ENCODE results near the gene MRPL49. TPM values are rescaled to one million over a fixed set of nuclear protein-coding genes. Genes with fewer than 3 reads are reported as not detected.
A peak's percentile ranks its signal among the peaks of the same experiment; 100 is the strongest.
"Not testable (repeated sequence)": the region's sequence is repeated elsewhere in the genome, so short reads cannot be mapped to it uniquely, and the experiment has no call there.

Gene MRPL49
- total RNA-seq, 4 donors from 2014 or later = 48.0 to 68.5 (median 61.7) TPM

GRCh38 chr11:65118097-65118837 lies 3.9 kb upstream of the MRPL49 start:
- TF ChIP-seq CTCF (IDR thresholded peaks at IDR 0.05) = no peak
- Histone ChIP-seq H3K36me3 (peaks cover 24% of the 10 kb centered on the region), H3K9me3 (no peaks in the 10 kb centered on the region), H3K27me3 (no peaks in the 10 kb centered on the region), H3K4me3 (no peak overlapping the region), H3K27ac (no peak overlapping the region), H3K4me1 (peaks cover 57% of the 10 kb centered on the region)
- 76% methylated on average over 18 of the region's 18 CpGs for WGBS
- no peak for DNase-seq (ENCODE audit: low spot score in 2 of 2)

GRCh38 chr11:65118891-65119669 lies 3.0 kb upstream of the MRPL49 start:
- 87% methylated on average over 18 of the region's 18 CpGs for WGBS

GRCh38 chr11:65119670-65119995 lies 2.5 kb upstream of the MRPL49 start:
- Histone ChIP-seq H3K36me3 (peaks cover 25% of the 10 kb centered on the region), H3K4me3 (no peak overlapping the region), H3K27ac (no peak overlapping the region), H3K9me3 (no peaks in the 10 kb centered on the region), H3K27me3 (no peaks in the 10 kb centered on the region), H3K4me1 (peaks cover 64% of the 10 kb centered on the region)
- no peak for DNase-seq (ENCODE audit: low spot score in 2 of 2)
- no peak for TF ChIP-seq CTCF (IDR thresholded peaks at IDR 0.05)
- TF ChIP-seq POLR2AphosphoS5 (IDR thresholded peaks at IDR 0.05) = no peak
- TF ChIP-seq POLR2A (IDR thresholded peaks at IDR 0.05) = no peak
- no peak for TF ChIP-seq EP300 (IDR thresholded peaks at IDR 0.05)

More at GRCh38 chr11:65118891-65119669, 3.0 kb upstream of the MRPL49 start:
- peaks cover 59% of the 10 kb centered on the region for H3K4me1 ChIP-seq
- H3K36me3 ChIP-seq = peaks cover 24% of the 10 kb centered on the region
- H3K9me3 ChIP-seq; DNase-seq (ENCODE audit: low spot score in 2 of 2); H3K27me3 ChIP-seq; H3K27ac ChIP-seq; H3K4me3 ChIP-seq: not testable (repeated sequence)

GRCh38 chr11:65120831-65121230 lies 1.3 kb upstream of the MRPL49 start:
- Histone ChIP-seq H3K36me3 (peaks cover 37% of the 10 kb centered on the region), H3K27me3 (no peaks in the 10 kb centered on the region), H3K9me3 (no peaks in the 10 kb centered on the region), H3K4me1 (peaks cover 61% of the 10 kb centered on the region), H3K4me3 (peak overlapping the region; percentile 66), H3K27ac (peak overlapping the region; percentile 90)
- no peak for DNase-seq (ENCODE audit: low spot score in 2 of 2)
- TF ChIP-seq POLR2AphosphoS5 (IDR thresholded peaks at IDR 0.05) (no peak), EP300 (IDR thresholded peaks at IDR 0.05) (no peak), POLR2A (IDR thresholded peaks at IDR 0.05) (no peak), CTCF (IDR thresholded peaks at IDR 0.05) (no peak)
- WGBS = 63% methylated on average over 3 of the region's 3 CpGs

GRCh38 chr11:65121447-65121864 lies 665 bp upstream of the MRPL49 start:
- Histone ChIP-seq H3K4me1 (peaks cover 55% of the 10 kb centered on the region), H3K27ac (peak overlapping the region; percentile 90), H3K9me3 (no peaks in the 10 kb centered on the region), H3K4me3 (peak overlapping the region; percentile 66), H3K36me3 (peaks cover 43% of the 10 kb centered on the region), H3K27me3 (no peaks in the 10 kb centered on the region)
- peak; percentile 75 to 78 for DNase-seq (ENCODE audit: low spot score in 2 of 2)
- WGBS = under 1% methylated on average over 17 of the region's 22 CpGs
- TF ChIP-seq CTCF (IDR thresholded peaks at IDR 0.05) = no peak
- no peak for TF ChIP-seq POLR2A (IDR thresholded peaks at IDR 0.05)
- TF ChIP-seq POLR2AphosphoS5 (IDR thresholded peaks at IDR 0.05) = no peak
- TF ChIP-seq EP300 (IDR thresholded peaks at IDR 0.05) = no peak
